Measurements from ENCODE around the gene GRIA3.
"Not testable (repeated sequence)": the region's sequence is repeated elsewhere in the genome, so short reads cannot be mapped to it uniquely, and the experiment has no call there.

The GRIA3 gene

DNA sequence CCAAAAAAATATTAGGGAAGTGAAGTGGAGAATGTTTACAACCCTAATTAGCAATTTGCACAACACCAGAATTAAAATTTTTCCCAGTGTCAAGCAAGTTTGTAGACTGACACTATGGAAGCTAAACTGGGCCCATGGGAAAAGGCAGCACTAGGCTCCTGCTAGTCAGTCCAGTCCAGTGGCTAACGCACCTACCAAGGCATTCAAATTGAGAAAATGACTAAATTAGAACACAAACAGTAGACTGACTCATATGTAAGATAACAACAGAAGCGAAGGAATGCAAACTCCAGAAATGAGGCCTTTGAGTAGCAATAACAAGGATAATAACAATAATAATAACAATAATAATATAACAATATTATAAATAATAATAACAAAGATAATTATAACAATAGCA is 90.7 kb downstream of the GRIA3 start:
- DNase-seq (ENCODE audit: low spot score), result no peak

GRCh38 chrX:123277347-123277746 is 93.3 kb downstream of the GRIA3 start:
- no peak for DNase-seq (ENCODE audit: low spot score)

DNA sequence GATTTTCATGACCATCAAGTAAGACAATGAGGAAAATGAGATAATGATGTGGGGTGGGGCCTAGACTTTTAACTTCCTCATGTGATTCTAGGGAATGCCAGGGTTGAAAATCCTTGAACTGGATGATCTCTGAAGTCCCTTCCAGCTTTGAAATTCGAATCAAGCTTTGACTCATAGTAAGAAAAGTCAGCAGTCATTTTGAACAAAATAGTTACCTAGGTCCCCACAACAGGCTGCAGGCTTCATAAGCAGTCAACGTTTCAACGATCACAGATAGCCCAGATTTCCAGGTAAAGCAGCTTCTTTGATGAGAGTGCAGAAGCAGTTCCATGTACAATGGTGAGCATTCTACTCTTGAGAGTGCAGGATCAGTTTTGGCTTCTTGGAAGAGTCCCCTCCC is 93.7 kb downstream of the GRIA3 start:
- no peak for DNase-seq (ENCODE audit: low spot score)

DNA sequence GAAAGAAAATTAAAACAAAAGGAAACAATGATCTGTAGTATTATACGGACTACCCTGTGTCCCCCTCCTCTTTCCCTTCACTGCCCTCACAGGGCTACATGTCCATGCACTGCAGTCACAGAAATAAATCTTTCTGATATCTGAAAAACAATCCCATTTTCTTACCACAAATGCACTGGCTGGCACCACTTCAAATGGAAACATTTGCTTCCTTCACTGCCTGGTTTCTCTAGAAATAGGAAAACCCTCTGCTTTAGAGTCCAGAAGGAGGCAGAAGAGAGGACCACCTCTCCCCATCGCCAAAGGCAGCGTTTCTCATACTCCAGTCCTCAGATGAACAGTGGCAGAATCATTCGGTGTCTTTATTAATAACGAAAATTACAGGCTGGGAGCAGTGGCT is 98.2 kb downstream of the GRIA3 start:
- DNase-seq (ENCODE audit: low spot score), result no peak

DNA sequence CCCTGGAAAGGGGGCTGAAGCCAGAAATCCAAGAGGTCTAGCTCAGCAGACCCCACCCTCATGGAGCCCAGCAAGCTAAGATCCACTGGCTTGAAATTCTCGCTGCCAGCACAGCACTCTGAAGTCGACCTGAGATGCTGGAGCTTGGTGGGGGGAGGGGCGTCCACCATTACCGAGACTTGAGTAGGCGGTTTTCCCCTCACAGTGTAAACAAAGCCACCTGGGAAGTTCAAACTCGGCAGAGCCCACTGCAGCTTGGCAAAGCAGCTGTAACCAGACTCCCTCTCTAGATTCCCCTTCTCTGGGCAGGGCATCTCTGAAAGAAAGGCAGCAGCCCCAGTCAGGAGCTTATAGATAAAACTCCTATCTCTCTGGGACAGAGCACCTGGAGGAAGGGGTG is 99.3 kb downstream of the GRIA3 start:
- not testable (repeated sequence) for DNase-seq (ENCODE audit: low spot score)

DNA sequence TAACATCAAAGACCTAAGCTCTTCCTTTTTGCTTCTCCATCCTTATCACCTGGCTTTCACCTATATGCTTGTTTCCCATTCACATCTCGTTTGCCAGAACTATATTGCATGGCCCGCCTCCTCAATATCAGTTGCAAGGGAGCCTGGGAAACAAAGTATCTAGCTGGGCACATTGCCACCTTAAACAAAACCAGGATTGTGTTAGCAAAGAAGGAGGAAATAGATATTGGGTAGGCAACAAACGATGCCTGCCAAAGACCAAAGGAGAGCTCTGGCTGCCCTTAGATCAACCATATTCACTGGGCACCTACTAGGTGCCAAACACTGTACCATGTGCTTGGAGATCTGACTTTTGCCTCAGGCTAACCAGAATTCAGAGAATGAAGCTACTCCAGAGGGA is 107.5 kb downstream of the GRIA3 start:
- DNase-seq (ENCODE audit: low spot score), result no peak

DNA sequence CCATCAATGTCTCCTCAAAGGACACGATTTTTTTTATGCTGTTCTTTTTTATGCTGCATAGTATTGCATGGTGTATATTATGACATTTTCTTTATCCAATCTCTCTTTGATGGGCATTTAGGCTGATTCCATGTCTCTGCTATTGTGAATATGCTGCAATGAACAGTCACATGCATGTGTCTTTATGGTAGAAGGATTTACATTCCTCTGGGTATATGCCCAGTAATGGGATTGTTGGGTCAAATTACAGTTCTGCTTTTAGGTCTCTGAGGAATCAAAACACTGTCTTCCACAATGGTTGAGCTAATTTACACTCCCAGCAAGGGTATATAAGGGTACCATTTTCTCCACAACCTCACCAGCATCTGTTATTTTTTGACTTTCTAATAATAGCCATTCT is 113.9 kb downstream of the GRIA3 start:
- no peak for DNase-seq (ENCODE audit: low spot score)

DNA sequence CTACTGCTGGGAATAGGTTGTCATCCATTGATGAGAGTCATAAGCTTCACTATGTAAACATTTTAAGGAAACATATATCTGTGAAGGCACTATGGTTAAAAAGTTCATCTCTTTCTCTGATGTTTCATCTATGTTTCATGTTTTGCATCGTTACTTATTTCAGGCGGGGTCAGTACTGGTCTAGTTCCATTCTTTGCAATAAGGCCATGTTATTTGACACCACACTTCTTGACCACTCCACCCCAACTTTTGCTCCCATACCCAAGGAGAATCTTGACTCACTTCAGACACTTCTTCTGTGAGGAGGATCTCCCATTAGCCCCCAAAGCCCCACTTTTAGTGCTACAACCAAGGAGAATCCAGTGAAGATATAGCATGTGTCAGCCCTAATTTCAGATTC is 119.4 kb downstream of the GRIA3 start:
- DNase-seq (ENCODE audit: low spot score), result no peak

DNA sequence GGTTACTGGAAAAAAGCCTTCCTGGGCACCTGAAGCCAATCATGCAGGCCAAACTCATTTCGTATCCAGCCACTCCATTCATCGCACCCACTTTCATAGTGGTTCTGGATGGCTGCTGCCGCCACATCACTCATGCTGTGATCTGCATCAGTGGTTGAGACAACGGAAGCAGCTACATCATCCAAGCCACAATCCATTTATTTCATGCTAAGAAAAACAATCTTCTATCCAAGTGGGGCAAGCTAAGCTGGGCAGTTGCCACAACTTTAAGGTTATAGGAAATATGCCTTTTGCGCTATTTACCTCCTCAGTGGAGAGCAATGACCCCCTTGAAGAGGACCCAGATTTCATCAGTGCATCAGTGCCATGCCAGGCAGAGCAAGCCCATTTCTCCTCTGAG is 124.6 kb downstream of the GRIA3 start:
- DNase-seq (ENCODE audit: low spot score), result no peak

- DNase-seq (ENCODE audit: low spot score), result no peak
Observed at GRCh38 chrX:123310112-123310511, 126.0 kb downstream of the GRIA3 start.

DNA sequence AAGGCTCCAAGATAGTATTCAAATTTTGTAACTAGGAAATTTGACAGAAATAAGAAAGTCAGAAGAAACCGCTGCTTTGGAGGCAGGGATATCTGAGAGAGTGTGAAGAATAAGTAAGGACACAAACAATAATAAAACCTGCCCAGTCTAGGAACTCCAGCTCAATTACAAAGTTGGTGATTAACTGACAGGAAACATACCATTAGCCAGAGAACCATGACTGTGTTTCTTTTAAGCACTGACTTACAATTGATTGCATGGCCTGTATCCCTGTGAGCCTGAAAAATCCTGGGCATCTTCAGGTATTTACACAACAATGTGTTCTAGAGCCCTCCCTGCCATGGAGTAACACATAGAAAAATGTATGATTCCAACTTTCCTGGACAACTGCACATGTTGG is 127.4 kb downstream of the GRIA3 start:
- DNase-seq (ENCODE audit: low spot score), result no peak

- DNase-seq (ENCODE audit: low spot score), result no peak
Observed at GRCh38 chrX:123313486-123313885, 129.4 kb downstream of the GRIA3 start.

DNA sequence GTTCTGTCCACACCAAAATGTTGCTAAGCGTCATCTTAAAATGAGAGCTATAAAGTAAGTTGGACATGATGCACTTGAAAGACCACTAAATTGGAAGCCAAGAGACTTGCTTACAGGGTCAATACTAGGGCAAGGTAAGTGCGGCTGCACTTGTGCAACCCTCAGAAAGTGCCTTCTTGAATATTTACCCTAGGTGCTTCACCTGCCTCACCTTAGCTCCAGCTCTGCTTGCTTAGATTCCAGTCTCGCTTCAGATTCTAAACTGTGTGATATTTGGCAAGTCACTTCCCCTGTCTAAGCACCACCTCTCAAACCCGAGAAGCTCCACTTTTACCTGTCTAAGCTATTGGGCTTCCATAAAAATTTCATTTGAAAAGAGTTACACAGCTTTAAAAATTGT is 136.5 kb downstream of the GRIA3 start:
- DNase-seq (ENCODE audit: low spot score), result no peak

DNA sequence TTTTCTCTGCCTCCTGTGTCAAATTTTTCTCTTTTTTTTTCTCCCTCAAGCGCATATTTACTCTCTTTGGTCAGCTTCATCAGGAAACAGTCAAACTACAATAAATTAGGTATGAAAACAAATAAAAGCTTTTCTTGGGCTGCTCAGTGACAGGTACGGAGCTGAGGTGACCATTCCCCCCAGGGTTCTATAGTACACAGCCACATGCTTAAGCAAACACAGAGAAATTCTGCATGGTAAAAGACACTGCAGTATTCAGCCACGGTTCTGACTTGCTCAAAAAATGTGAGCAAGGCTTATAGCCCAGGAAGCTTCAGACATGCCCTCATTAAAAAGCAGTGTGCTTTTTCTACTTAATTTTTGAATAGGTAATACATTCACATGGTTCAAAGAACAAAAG is 138.5 kb downstream of the GRIA3 start:
- no peak for DNase-seq (ENCODE audit: low spot score)

GRCh38 chrX:123324625-123325024 is 140.5 kb downstream of the GRIA3 start:
- no peak for DNase-seq (ENCODE audit: low spot score)

GRCh38 chrX:123330229-123330942 is 146.3 kb downstream of the GRIA3 start:
- no peak for DNase-seq (ENCODE audit: low spot score)

DNA sequence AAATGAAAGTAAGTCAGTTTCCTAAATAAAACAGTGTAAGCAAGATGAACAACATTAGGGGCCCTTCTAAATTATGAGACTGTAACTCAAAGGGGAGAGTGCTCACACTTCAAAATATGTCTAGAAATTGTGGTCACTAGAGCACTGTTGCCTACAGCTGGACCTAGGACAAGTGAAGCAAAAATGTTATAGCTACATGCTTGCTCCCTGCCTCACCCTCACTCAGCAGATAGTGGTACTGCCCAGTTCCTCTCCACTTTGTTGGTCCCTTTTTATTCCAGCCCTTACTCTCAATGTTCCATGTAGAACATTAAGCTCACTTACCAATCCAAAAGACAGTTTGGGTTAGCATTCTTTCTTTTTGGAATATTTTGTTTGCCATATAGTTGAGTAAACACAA is 147.3 kb downstream of the GRIA3 start:
- no peak for DNase-seq (ENCODE audit: low spot score)

DNA sequence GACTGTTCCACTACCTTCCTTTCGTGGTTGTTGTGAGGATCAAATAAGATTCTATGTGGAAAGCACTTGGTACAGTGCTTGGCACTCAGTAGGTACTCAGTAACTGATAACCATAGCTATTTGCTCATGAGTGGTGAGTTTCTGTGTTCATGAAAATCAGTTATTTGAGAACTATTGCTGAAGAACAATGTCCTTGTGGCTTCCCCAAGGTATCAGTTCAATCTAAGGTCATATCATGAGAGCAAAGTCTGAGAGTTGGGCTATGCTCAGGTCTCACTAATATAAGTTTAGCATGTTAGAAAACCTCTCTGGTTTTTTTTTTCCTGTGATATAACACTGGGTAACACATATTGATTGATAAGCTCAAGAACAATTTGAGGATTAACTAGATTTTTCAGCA is 147.8 kb downstream of the GRIA3 start:
- DNase-seq (ENCODE audit: low spot score), result no peak

DNA sequence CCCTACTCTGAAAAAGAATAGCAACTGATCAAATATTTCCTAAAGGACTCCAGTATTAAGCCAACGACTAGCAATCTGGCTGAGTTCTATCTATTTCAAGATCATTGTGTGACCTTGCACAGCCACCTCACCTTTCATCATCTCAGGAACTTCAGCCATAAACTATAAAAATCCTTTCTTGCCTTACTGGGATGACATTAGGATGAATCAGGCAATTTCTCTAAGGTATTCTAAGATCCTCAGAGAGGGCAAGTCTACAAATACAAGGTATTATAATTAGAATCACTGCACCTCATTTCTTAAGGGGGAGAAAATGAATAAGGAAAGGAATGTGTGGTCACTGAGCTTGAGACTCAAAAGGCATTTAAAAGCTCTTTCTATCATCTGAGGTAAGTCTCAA is 152.6 kb downstream of the GRIA3 start:
- DNase-seq (ENCODE audit: low spot score), result no peak

DNA sequence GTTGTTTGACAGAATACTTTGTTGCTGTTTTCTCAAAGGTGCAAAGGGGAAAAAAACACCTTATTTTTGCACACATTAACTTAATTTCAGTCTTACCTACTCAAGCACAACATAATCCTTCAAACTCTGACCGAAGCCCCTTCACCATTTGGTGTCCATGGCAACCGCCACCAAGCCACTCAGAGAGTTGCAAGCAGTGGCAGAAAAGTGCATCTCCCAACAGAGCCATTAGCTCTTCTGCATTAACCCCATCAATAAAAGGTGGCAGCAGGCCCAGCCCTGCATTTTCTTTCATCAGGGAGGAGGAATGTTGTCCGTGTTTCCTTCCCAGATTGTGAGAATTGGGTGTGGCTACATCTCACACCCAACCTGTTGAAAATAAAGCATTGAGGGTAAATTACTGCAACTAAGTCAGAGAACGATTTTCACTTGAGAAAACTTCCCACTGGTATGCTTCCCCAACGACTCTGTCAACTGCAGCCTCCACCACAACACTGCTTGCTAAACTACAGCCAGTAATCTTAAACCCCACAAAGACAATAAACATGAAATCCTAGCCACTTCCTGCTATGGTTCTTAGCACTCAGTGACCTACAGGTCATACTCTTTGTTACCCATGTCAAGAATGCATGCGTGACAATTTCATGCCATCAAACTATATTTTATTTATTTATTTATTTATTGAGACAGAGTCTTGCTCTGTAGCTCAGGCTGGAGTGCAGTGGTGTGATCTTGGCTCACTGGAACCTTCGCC is 154.0 kb downstream of the GRIA3 start:
- no peak for DNase-seq (ENCODE audit: low spot score)

- DNase-seq (ENCODE audit: low spot score), result no peak
Observed at GRCh38 chrX:123339221-123339905, 155.3 kb downstream of the GRIA3 start.

GRCh38 chrX:123340696-123341095 is 156.6 kb downstream of the GRIA3 start:
- no peak for DNase-seq (ENCODE audit: low spot score)

GRCh38 chrX:123348468-123348867 is 164.4 kb downstream of the GRIA3 start:
- DNase-seq (ENCODE audit: low spot score), result no peak
